ENCODE results near the gene RPL26. TPM values are rescaled to one million over a fixed set of nuclear protein-coding genes. Genes with fewer than 3 reads are reported as not detected.
"Not testable (repeated sequence)": the region's sequence is repeated elsewhere in the genome, so short reads cannot be mapped to it uniquely, and the experiment has no call there.

The RPL26 gene
- total RNA-seq, 4 donors from 2014 or later: 2,728 to 5,465 (median 3,162) TPM

DNA sequence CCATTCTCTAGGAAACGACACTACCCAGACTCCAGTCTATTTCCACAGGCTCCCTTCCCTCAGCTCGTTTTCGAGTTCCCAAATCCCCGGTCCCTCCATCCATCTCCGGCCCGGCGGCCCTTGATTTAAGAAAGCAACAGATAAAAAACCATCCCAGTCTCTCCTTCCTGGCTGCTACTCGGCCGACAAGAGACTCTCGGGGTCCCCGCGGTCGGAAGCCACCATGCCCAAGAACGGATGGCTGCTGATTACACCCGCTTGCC, 182 bp downstream of the RPL26 start:
- peak overlapping the region; percentile 11 to 60 (median 27) for H3K4me3 ChIP-seq (replicated peaks in 1 of 3)
- peaks cover 26 to 33% of the 10 kb centered on the region in 2 donors for H3K36me3 ChIP-seq
- H3K27ac ChIP-seq: peak overlapping the region in 2 of 3 donors; percentile 63 to 87
- H3K27me3 ChIP-seq: no peaks in the 10 kb centered on the region
- peaks cover 20 to 25% of the 10 kb centered on the region in 2 donors for H3K4me1 ChIP-seq
- WGBS, 2 donors: 0 to 3% methylated on average over 15 of the region's 15 CpGs
- DNase-seq: no peak
- no peaks in the 10 kb centered on the region for H3K9me3 ChIP-seq
- no peak for TF ChIP-seq POLR2A (IDR thresholded peaks at IDR 0.05)
- TF ChIP-seq, protein P1, sequence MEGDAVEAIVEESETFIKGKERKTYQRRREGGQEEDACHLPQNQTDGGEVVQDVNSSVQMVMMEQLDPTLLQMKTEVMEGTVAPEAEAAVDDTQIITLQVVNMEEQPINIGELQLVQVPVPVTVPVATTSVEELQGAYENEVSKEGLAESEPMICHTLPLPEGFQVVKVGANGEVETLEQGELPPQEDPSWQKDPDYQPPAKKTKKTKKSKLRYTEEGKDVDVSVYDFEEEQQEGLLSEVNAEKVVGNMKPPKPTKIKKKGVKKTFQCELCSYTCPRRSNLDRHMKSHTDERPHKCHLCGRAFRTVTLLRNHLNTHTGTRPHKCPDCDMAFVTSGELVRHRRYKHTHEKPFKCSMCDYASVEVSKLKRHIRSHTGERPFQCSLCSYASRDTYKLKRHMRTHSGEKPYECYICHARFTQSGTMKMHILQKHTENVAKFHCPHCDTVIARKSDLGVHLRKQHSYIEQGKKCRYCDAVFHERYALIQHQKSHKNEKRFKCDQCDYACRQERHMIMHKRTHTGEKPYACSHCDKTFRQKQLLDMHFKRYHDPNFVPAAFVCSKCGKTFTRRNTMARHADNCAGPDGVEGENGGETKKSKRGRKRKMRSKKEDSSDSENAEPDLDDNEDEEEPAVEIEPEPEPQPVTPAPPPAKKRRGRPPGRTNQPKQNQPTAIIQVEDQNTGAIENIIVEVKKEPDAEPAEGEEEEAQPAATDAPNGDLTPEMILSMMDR (IDR thresholded peaks at IDR 0.05): no peak
- intact Hi-C loops (cut with DNase I): no loop called here

DNA sequence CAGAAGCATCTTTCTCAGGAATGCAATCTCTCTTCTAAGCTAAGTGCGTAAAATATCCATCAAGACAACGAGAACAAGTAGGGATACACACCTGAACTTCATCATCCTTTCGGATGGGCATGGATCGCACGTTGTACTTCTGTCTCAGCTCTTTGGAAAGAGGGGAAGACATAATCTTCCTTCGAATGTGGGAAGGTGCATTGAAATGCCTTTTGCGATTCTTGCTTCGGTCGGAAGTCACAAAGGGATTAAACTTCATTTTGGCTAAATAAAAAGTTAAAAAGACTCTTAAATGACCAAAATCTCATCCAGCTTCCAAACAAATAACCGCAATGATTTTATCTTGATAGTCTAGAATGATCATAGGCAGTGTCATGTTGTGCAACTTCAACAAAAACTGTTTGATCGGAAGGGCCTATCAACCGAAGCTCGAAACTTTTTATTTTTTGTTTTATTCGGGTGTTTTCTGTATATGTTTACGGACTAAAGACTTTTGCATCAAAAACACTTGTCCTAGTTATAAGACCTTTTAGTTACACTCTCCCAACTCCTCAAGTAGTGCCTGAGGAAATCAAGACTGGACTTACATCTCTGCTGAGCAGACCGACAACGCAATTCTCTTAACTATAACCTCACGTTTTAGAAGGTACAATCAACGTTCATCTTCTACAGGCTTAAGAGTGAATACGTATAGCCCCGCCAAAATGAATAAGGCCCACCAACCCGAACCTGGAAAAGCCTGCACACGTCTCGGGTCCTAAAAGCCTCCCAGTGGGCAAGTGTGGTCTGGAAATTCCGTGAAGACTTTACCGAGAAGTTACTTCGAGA, 727 bp downstream of the RPL26 start:
- no peaks in the 10 kb centered on the region for H3K27me3 ChIP-seq
- H3K36me3 ChIP-seq: peaks cover 29 to 38% of the 10 kb centered on the region in 2 donors
- H3K27ac ChIP-seq: peak overlapping the region in 2 of 3 donors; percentile 63 to 87
- peak overlapping the region; percentile 11 to 60 (median 27) for H3K4me3 ChIP-seq (replicated peaks in 1 of 3)
- TF ChIP-seq, protein P1 (IDR thresholded peaks at IDR 0.05): no peak
- no peak for TF ChIP-seq POLR2A (IDR thresholded peaks at IDR 0.05)
- intact Hi-C loops (cut with DNase I): no loop called here
- H3K9me3 ChIP-seq: no peaks in the 10 kb centered on the region
- DNase-seq: no peak
- WGBS, 2 donors: 17% methylated on average over 27 of the region's 27 CpGs
- peaks cover 20 to 25% of the 10 kb centered on the region in 2 donors for H3K4me1 ChIP-seq

DNA sequence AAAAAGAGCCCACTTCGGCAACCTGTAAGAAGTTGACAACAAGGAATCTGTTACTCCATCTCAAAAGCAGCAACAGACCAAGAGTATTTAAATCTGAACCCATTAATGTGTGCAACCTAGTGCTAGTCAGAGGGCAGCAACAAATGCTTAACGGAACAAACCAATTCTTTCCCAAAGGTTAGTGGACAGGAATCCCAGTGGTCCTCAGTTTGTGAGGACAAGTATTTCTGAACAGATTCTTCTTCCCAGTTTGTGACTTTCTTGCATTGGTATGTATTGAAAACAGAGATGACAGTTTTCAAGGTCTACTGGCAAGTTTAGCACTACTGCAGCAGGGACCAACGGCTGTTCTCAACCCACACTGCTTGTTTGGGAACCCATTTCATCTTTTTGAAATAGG, 2.9 kb downstream of the RPL26 start:
- Histone ChIP-seq H3K27ac (no peak overlapping the region), H3K4me1 (peaks cover 29 to 41% of the 10 kb centered on the region in 2 donors), H3K36me3 (peaks cover 32 to 41% of the 10 kb centered on the region in 2 donors), H3K4me3 (replicated peaks in 1 of 3) (no peak overlapping the region), H3K27me3 (no peaks in the 10 kb centered on the region), H3K9me3 (no peaks in the 10 kb centered on the region)
- no peak for DNase-seq
- intact Hi-C loops (cut with DNase I): no loop called here
- TF ChIP-seq POLR2A (IDR thresholded peaks at IDR 0.05): no peak
- TF ChIP-seq, protein P1 (IDR thresholded peaks at IDR 0.05): no peak
- 77 to 79% methylated on average over 3 of the region's 3 CpGs for WGBS, 2 donors

DNA sequence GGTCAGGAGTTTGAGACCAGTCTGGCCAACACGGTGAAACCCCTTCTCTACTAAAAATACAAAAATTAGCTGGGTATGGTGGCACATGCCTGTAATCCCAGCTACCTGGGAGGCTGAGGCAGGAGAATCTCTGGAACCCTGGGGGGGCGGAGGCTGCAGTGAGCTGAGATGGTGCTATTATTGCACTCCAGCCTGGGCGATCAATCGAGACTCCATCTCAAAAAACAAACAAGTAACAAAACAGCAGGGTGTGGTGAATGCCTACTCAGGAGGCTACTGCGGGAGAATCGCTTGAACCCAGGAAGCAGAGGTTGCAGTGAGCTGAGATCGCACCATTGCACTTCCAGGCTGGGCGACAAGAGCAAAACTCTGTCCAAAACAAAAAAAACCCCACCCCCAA, 4.9 kb downstream of the RPL26 start:
- H3K4me3 ChIP-seq (replicated peaks in 1 of 3); H3K9me3 ChIP-seq; H3K27me3 ChIP-seq; H3K27ac ChIP-seq; intact Hi-C loops (cut with DNase I); DNase-seq: not testable (repeated sequence)
- Histone ChIP-seq H3K36me3 (peaks cover 32 to 41% of the 10 kb centered on the region in 2 donors), H3K4me1 (peaks cover 25 to 35% of the 10 kb centered on the region in 2 donors)
- 89 to 90% methylated on average over 8 of the region's 8 CpGs for WGBS, 2 donors

DNA sequence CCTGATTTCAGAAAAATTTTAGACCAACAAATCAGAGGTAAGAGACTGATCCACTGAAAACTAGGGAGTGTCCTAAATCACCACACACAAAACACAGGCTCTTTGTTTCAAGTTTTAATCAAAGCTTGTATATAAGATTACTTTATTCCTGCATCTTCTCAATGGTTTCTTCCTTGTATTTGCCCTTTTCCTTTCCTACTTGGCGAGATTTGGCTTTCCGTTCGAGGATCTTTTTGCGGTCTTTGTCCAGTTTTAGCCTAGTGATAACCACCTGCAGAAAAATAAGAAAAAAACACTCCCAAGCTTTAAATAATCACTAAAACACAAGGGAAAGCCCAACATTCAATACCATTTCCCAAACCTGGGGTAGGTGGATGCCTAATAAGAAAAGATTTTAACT, 5.6 kb downstream of the RPL26 start:
- Histone ChIP-seq H3K4me1 (peaks cover 23 to 35% of the 10 kb centered on the region in 2 donors), H3K27ac (no peak overlapping the region), H3K9me3 (no peaks in the 10 kb centered on the region), H3K27me3 (no peaks in the 10 kb centered on the region), H3K36me3 (peaks cover 32 to 41% of the 10 kb centered on the region in 2 donors), H3K4me3 (replicated peaks in 1 of 3) (no peak overlapping the region)
- DNase-seq: no peak
- intact Hi-C loops (cut with DNase I): no loop called here
- TF ChIP-seq POLR2A (IDR thresholded peaks at IDR 0.05): no peak
- TF ChIP-seq, protein P1 (IDR thresholded peaks at IDR 0.05): no peak
- WGBS, 2 donors: 88 to 93% methylated on average over 4 of the region's 4 CpGs

All from thyroid gland (tissue), 4 donors.